Left renal cortex interstitium (tissue), 4 donors: ENCODE data around the gene TMTC4. TPM values are rescaled to one million over a fixed set of nuclear protein-coding genes. Genes with fewer than 3 reads are reported as not detected.
A peak's percentile ranks its signal among the peaks of the same experiment; 100 is the strongest.
"Not testable (repeated sequence)": the region's sequence is repeated elsewhere in the genome, so short reads cannot be mapped to it uniquely, and the experiment has no call there.

ENCODE experiments used
- DNase-seq, 4 donors: peaks; one replicate each; pipeline ENCODE4 v3.0.0-alpha.2; 2013; ENCODE audit warnings: low read depth in 4 of 4, low spot score in 2 of 4, missing footprints in 1 of 4
- polyA plus RNA-seq, 4 donors: library from polyadenylated mRNA; unstranded; fragments of 120-200 nt; gene quantifications; one replicate each; pipeline ENCODE4 v1.2.1, GENCODE V29; 2013; ENCODE audit not compliant: insufficient read length in 4 of 4

Gene TMTC4
- polyA plus RNA-seq, 4 donors = 34.9 to 39.3 (median 37.1) TPM

- no peak for DNase-seq
These were observed 44.0 kb downstream of the TMTC4 start for GRCh38 chr13:100630555-100630954.

- no peak for DNase-seq
These were observed 47.5 kb downstream of the TMTC4 start for GRCh38 chr13:100627120-100627519.

DNA sequence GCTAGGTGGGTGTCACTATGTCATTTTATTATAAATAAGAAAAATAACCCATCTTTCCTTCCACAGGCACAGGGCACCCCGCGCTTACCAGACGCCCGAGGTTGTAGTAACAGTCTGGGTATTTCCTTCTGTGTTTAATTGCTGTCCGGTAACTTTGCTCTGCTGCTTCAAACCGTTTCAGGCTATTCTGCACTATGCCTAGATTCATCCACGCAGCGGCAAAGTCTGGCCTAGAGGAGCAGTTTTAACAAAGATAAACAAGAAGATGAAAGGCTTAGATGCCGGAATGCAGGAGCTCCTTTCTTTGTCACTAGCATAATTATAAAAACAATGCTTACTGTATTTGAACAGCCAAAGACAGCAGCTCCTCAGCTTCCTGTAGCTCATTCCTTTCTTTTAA, 49.1 kb downstream of the TMTC4 start:
- no peak for DNase-seq

- DNase-seq = no peak
These were observed 53.8 kb downstream of the TMTC4 start for GRCh38 chr13:100620792-100621191.

DNA sequence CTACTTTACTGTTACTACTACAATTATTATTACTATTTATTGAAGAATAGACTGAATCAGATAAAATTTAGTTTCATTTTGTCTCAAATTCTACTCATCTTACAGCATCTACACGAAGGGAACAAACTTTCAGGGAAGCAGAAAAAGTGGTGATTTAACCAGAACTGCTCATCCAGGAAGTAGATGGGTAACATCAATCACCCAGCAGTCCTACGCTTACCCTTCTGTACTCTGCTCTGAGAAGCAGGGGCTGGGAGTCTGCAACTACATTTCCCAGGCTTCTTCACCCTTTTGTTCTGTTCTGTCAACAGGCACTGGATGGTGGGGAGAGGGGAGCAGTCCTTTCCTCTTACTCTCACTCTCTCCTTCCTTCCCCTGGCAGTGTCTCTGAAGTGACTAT, 54.7 kb downstream of the TMTC4 start:
- DNase-seq = no peak

- DNase-seq = not testable (repeated sequence)
These were observed 55.7 kb downstream of the TMTC4 start for GRCh38 chr13:100618897-100619296.

DNA sequence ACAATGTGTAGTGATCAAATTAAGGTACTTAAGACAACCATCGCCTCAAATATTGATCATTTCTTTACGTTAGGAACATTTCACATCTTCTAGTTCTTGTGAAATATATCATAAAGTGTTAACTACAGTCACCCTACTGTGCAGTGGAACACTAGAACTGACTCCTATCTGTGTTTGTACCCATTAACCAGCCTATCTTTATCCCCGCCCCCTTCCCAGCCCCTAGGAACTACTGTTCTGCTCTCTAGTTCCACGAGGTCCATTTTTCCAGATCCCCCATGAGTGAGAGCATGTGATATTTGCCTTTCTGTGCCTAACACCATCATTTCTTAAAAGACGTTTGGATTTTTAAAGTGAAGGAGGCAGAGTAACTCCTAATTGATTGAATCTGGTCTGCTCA, 61.6 kb downstream of the TMTC4 start:
- no peak for DNase-seq

GRCh38 chr13:100611678-100612492, 62.7 kb downstream of the TMTC4 start:
- no peak for DNase-seq

- no peak for DNase-seq
These were observed 63.9 kb downstream of the TMTC4 start for GRCh38 chr13:100610391-100611347.

DNA sequence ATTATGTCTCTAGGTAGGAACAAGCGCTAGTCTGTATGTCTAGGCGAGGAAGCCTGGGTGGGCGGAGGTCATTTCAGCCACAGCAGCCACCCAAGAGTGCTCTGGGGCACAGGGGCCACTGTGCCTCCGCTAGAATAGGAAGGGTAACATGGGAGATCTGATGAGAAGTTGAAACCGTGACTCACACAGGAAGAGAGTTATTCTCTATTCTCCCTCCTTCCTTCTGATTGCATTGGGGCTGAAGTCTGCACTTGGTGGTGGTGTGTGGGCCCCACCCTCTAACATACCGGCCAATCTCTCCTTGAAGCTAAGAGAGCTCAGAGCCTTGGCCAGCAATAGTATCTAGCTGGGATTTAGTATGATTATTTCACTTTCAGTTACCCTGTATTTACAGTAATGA, 65.7 kb downstream of the TMTC4 start:
- no peak for DNase-seq

- DNase-seq = no peak
These were observed 66.1 kb downstream of the TMTC4 start for GRCh38 chr13:100608489-100608888.

DNA sequence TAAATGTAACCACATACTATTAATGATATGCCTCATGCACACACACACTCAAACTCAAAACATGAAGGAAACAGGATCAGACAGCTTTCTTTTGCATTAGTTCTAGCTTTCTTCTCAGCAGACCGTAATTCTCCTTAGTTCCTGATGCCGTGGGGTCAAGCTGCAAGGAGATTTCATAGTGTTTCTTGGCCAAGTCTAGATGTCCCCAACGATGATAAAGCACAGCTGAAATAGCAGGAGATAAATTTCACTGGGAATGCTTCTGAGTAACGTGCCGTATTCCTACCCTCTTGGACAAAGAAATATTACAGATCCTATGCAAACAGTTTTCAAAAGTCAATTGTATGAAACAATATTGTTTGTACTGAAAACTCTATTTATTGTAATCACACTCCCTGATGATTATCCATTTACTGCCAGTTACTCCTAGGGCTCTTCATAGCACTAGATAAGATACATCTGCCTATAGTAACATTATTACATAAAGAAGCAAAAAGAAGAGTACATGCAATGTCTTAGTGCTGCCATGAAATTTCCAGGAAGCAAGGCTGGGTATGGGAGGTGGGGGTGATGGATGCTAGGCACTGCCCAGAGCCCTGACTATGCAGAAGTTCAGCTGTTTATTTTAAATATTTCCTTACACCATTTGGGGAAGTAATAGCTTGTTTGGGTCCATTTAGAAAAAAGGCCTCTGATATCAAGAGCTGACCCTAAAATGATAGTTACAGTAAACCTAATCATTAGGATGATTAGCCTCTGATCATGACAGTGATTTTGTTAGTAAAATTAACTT, 69.5 kb downstream of the TMTC4 start:
- peak in 2 of 4 donors; percentile 37 to 56 for DNase-seq

DNA sequence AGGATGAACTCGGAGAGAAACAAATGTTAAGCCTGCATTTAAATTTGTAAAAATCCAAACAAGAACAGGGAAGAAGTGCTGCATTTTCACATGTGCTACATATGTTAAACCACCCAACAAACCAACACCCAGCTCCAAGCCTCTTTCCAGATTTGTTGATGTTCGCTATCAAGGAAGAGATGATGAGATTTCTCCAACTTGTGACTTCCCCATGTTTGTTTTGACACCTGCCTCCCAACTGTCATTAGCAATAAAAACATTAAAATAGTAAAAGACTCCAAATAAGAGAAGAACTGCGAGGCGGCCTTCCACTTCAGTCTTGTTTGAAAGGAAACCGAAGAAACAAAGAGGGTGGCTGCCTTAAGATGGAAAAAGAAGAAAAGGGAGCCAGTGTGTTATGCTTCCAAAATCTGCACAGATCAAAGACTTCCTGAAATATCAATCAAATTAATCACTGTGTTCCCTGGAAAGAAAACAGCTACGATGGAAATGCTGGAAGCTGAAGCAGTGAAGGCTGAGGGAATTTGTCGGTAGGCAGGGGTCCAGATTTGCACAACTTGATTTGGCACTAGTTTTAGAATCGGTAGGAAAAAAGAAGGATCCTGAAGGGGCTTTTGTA, 72.0 kb downstream of the TMTC4 start:
- DNase-seq = peak in 2 of 4 donors; percentile 36 to 37

DNA sequence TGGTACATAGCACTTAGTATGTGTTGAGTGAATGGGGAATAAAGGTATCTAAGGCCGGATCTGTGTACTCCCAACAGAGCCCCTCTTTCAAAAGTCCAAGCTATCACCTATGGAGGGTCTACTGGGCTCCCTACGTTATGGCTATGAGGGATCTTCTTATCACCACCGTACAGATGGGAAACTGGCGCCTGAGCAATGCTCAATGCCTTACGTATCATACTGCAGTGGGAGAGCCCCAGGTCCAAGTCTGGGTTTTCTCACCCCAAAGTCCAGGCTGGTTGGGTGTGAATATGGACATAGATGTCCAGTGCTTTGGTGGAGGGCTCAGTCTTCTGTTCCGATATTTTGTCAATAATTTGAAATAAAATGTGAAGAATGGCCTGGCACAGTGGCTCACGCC, 72.9 kb downstream of the TMTC4 start:
- DNase-seq = no peak

- no peak for DNase-seq
These were observed 73.7 kb downstream of the TMTC4 start for GRCh38 chr13:100600915-100601314.

- DNase-seq = no peak
These were observed 74.1 kb downstream of the TMTC4 start for GRCh38 chr13:100600461-100600860.

DNA sequence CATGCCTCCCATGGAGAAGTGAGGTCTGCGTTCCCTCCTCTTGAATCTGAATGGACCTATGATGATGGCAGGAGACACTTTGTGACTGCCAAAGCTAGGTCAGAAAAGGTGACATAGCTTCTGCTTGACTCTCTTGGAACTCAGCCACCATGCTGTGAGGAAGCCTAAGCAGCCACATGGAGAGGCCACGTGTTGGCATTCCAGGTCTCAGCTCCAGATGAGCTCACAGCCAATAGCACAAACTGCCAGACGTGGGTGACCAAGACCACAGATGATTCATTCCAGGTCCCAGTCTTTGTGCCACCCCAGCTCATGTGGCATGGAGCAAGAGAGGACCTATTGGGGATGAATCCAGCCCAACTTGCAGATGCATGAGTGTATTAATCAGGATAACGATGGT, 77.3 kb downstream of the TMTC4 start:
- DNase-seq = no peak

DNA sequence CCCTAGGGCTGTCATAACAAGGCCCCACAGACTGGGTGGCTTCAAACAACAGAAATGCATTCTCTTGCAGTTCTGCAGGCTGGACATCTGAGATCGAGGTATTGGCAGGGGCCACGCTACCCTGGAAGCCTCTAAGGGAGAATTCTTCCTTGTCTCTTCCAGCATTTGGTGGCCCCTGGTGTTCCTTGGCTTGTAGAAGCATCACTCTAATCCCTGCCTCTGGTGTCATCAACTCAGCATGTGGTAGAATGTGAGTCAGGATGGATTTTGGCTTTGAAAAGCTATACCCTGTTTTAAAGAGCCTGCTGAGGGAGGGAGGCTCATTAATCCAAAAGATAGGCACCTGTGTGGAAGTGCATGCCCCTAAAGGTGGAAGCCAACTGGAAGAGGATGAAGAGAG, 78.1 kb downstream of the TMTC4 start:
- DNase-seq = no peak

GRCh38 chr13:100594731-100595130, 79.9 kb downstream of the TMTC4 start:
- DNase-seq = no peak

DNA sequence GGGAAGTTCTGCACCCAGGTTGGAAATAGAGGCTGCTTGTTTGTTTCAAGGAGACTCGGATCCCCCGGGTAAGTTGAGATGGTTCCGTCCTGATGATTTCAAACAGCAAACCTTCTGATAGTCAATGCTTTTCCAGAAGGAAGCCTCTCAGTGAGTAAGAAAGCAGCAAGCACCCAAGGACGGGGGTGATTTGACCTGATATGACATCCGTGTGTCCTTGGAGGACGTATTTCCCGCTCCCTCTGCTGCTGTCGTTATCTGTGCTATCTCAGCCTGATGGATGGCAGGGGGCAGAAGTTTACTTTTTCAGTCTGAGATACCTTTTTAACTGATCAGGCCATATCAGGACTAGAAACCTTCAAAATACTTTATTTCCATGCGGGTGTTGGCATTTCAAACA, 80.3 kb downstream of the TMTC4 start:
- no peak for DNase-seq
